ENCODE measurements around the gene MPPED2. TPM values are rescaled to one million over a fixed set of nuclear protein-coding genes. Genes with fewer than 3 reads are reported as not detected.

MPPED2 gene
- total RNA-seq, 1 experiment from 2014 or later: not detected

GRCh38 chr11:30545507-30545906, 40.6 kb downstream of the MPPED2 start:
- Histone ChIP-seq H3K4me3 (replicated peaks in 1 of 2; ENCODE audit: low read depth in 1 of 2, low read length in 2 of 2) (no peak overlapping the region), H3K4me2 (ENCODE audit: low read length) (no peak overlapping the region), H4K20me1 (ENCODE audit: insufficient read depth) (no peaks in the 10 kb centered on the region), H2AFZ (ENCODE audit: low read depth, low read length, poor library complexity, severe bottlenecking) (no peak overlapping the region), H3K79me2 (ENCODE audit: insufficient read depth, low read length) (no peaks in the 10 kb centered on the region), H3K27me3 (ENCODE audit: insufficient read depth, low read length) (peaks cover 31% of the 10 kb centered on the region), H3K9ac (ENCODE audit: low read length) (no peak overlapping the region), H3K9me3 (ENCODE audit: control insufficient read depth in 1 of 2, insufficient read depth in 1 of 2, low read depth in 1 of 2, low read length in 2 of 2) (no peaks in the 10 kb centered on the region), H3K36me3 (ENCODE audit: control insufficient read depth in 1 of 2, insufficient read depth in 2 of 2, low read length in 2 of 2) (no peaks in the 10 kb centered on the region), H3K4me1 (ENCODE audit: control insufficient read depth in 1 of 2, insufficient read depth in 2 of 2, low read length in 2 of 2) (no peaks in the 10 kb centered on the region), H3K27ac (ENCODE audit: low read depth, low read length) (no peak overlapping the region), H3K9me2 (ENCODE audit: insufficient read depth) (no peaks in the 10 kb centered on the region)
- TF ChIP-seq ATF3 (IDR thresholded peaks at IDR 0.05) (no peak), ELF1 (IDR thresholded peaks at IDR 0.05; ENCODE audit: borderline replicate concordance, low read depth) (no peak), POLR2A (IDR thresholded peaks at IDR 0.05; ENCODE audit: borderline replicate concordance, extremely low read depth, insufficient read depth, insufficient read length) (no peak), SP1 (IDR thresholded peaks at IDR 0.05; ENCODE audit: low read depth) (no peak), EZH2 (IDR thresholded peaks at IDR 0.05) (no peak), EGR1 (IDR thresholded peaks at IDR 0.05; ENCODE audit: low read depth) (no peak), MAX (IDR thresholded peaks at IDR 0.05) (no peak), POLR2AphosphoS5 (IDR thresholded peaks at IDR 0.05; ENCODE audit: low read depth, low read length) (no peak), CTCF (IDR thresholded peaks at IDR 0.05 in 2 of 3, conservative IDR thresholded peaks at IDR 0.05 in 1 of 3; ENCODE audit: borderline replicate concordance in 1 of 3, insufficient read depth in 1 of 3, low read depth in 2 of 3, low read length in 2 of 3) (no peak), JUND (IDR thresholded peaks at IDR 0.05) (no peak), YY1 (IDR thresholded peaks at IDR 0.05; ENCODE audit: extremely low read depth, insufficient replicate concordance, low read depth, low read length) (no peak), CEBPB (IDR thresholded peaks at IDR 0.05; ENCODE audit: low read depth) (no peak), REST (IDR thresholded peaks at IDR 0.05; ENCODE audit: low read depth) (no peak), TCF7L2 (IDR thresholded peaks at IDR 0.05; ENCODE audit: borderline replicate concordance, extremely low read depth, insufficient read depth, insufficient read length) (no peak), EZH2phosphoT487 (IDR thresholded peaks at IDR 0.05; ENCODE audit: borderline replicate concordance) (no peak), ZBTB33 (IDR thresholded peaks at IDR 0.05; ENCODE audit: extremely low read depth, insufficient replicate concordance, low read length) (no peak)
- no peak for DNase-seq (ENCODE audit: low read depth, low spot score)
- ChIA-PET RAD21 (ENCODE audit: low non-redundant PET in 1 of 2, low total read pairs in 2 of 2, uncharacterized antibody in 2 of 2, unreplicated experiment in 2 of 2) (no interaction called here), CTCF (no interaction called here), POLR2A (no interaction called here)
- BruUV-seq (replicated peaks): no TSS peak
- intact Hi-C loops (cut with micrococcal nuclease): loop anchor here (10.0 kb wide), 1 partner anchor 61 kb away; no protein-coding TSS in a partner anchor
- no peak for ATAC-seq
